Uterus (tissue), 4 donors: ENCODE results near the gene MDFIC. TPM values are rescaled to one million over a fixed set of nuclear protein-coding genes. Genes with fewer than 3 reads are reported as not detected.

Experiments
- DNase-seq, 2 donors: peaks; one replicate each; pipeline ENCODE4 v3.0.0-alpha.2; 2019 to 2020
- H3K27ac ChIP-seq, 2 donors: fragments of 200-600 bp; sonication (generic); 1 replicate in 1 of 2; 2 replicates in 1 of 2; pipeline ENCODE4 v1.5.1; 2016 to 2018
- H3K27me3 ChIP-seq, 2 donors: fragments of 200-600 bp; sonication (generic); one replicate each; pipeline ENCODE4 v1.5.1; 2018 to 2019; ENCODE audit warnings: control low read depth in 1 of 2
- H3K36me3 ChIP-seq, 2 donors: fragments of 200-600 bp; sonication (generic); one replicate each; pipeline ENCODE4 v1.5.1; 2019; ENCODE audit warnings: control low read depth in 1 of 2
- H3K4me1 ChIP-seq, 2 donors: fragments of 200-600 bp; sonication (generic); one replicate each; pipeline ENCODE4 v1.5.1; 2018 to 2019; ENCODE audit warnings: control low read depth in 1 of 2
- H3K4me3 ChIP-seq, 2 donors: fragments of 200-600 bp; sonication (generic); 1 replicate in 1 of 2; 2 replicates in 1 of 2; pipeline ENCODE4 v1.5.1; 2018 to 2019; ENCODE audit warnings: mild to moderate bottlenecking in 1 of 2
- H3K9me3 ChIP-seq, 2 donors: fragments of 200-600 bp; sonication (generic); one replicate each; pipeline ENCODE4 v1.5.1; 2019; ENCODE audit warnings: control low read depth in 1 of 2
- CTCF ChIP-seq, 4 experiments: fragments of 200-600 bp in 2 of 4; fragments of 450-650 bp in 2 of 4; sonication (generic) in 2 of 4; IDR thresholded peaks; one replicate each; pipeline ENCODE4 v1.5.1; 2016 to 2019; ENCODE audit warnings: antibody characterized with exemption in 4 of 4, mild to moderate bottlenecking in 2 of 4, moderate library complexity in 1 of 4
- POLR2A ChIP-seq, 2 donors: fragments of 450-650 bp; IDR thresholded peaks; one replicate each; pipeline ENCODE4 v1.6.1; 2016; ENCODE audit warnings: antibody characterized with exemption in 2 of 2, mild to moderate bottlenecking in 1 of 2, moderate library complexity in 1 of 2
- intact Hi-C: fragments of 100-400 bp; cut with DNase I; formaldehyde crosslinking; loops from one replicate; pipeline ENCODE4 v1.15.1; 2023; ENCODE audit warnings: low total_unique reads
- total RNA-seq, 4 donors: library from RNA; depleted of rRNA in 3 of 4; stranded (reverse); fragments of >200 nt in 3 of 4; gene quantifications; one replicate each; pipeline versions ENCODE4 v1.1.0 to v1.2.4, GENCODE V29; 2014 to 2023
- donor health status: DM: yes; HTN: yes; CAD: no.

MDFIC gene
- total RNA-seq, 4 donors from 2014 or later = 35.8 to 79.2 (median 66.1) TPM

- TF ChIP-seq POLR2A (IDR thresholded peaks at IDR 0.05) (no peak), CTCF (IDR thresholded peaks at IDR 0.05) (no peak)
- no peak for DNase-seq
- H3K36me3 ChIP-seq = no peaks in the 10 kb centered on the region
- H3K4me3 ChIP-seq = no peak overlapping the region
- intact Hi-C loops = no loop called here
- H3K4me1 ChIP-seq = no peaks in the 10 kb centered on the region
- H3K27ac ChIP-seq = no peak overlapping the region
- no peaks in the 10 kb centered on the region for H3K9me3 ChIP-seq
- H3K27me3 ChIP-seq = no peaks in the 10 kb centered on the region
Observed at GRCh38 chr7:114903131-114903530, 18.8 kb upstream of the MDFIC start.

GRCh38 chr7:114910787-114911186 is 11.1 kb upstream of the MDFIC start:
- no peak for TF ChIP-seq CTCF (IDR thresholded peaks at IDR 0.05)
- TF ChIP-seq POLR2A (IDR thresholded peaks at IDR 0.05) = no peak
- H3K36me3 ChIP-seq = no peaks in the 10 kb centered on the region
- no peaks in the 10 kb centered on the region for H3K4me1 ChIP-seq
- no peak overlapping the region for H3K4me3 ChIP-seq
- no peaks in the 10 kb centered on the region for H3K9me3 ChIP-seq
- no peak for DNase-seq
- H3K27me3 ChIP-seq = no peaks in the 10 kb centered on the region
- H3K27ac ChIP-seq = no peak overlapping the region
- intact Hi-C loops = no loop called here

- Histone ChIP-seq H3K4me3 (no peak overlapping the region), H3K27me3 (no peaks in the 10 kb centered on the region), H3K9me3 (no peaks in the 10 kb centered on the region), H3K27ac (no peak overlapping the region), H3K36me3 (no peaks in the 10 kb centered on the region), H3K4me1 (no peaks in the 10 kb centered on the region)
- TF ChIP-seq CTCF (IDR thresholded peaks at IDR 0.05) = no peak
- TF ChIP-seq POLR2A (IDR thresholded peaks at IDR 0.05) = no peak
- intact Hi-C loops = no loop called here
- DNase-seq = no peak
Observed at GRCh38 chr7:114911411-114911810, 10.5 kb upstream of the MDFIC start.

- no peak for TF ChIP-seq CTCF (IDR thresholded peaks at IDR 0.05)
- no peak for TF ChIP-seq POLR2A (IDR thresholded peaks at IDR 0.05)
- H3K27me3 ChIP-seq = no peaks in the 10 kb centered on the region
- H3K9me3 ChIP-seq = no peaks in the 10 kb centered on the region
- no peaks in the 10 kb centered on the region for H3K36me3 ChIP-seq
- no peak overlapping the region for H3K4me3 ChIP-seq
- no peak overlapping the region for H3K27ac ChIP-seq
- DNase-seq = no peak
- intact Hi-C loops = no loop called here
- no peaks in the 10 kb centered on the region for H3K4me1 ChIP-seq
Observed at GRCh38 chr7:114916261-114916892, 5.5 kb upstream of the MDFIC start.

GRCh38 chr7:114917211-114917839 is 4.6 kb upstream of the MDFIC start:
- Histone ChIP-seq H3K9me3 (no peaks in the 10 kb centered on the region), H3K4me1 (no peaks in the 10 kb centered on the region), H3K27ac (no peak overlapping the region), H3K36me3 (no peaks in the 10 kb centered on the region), H3K4me3 (no peak overlapping the region), H3K27me3 (no peaks in the 10 kb centered on the region)
- TF ChIP-seq CTCF (IDR thresholded peaks at IDR 0.05) (no peak), POLR2A (IDR thresholded peaks at IDR 0.05) (no peak)
- no peak for DNase-seq
- intact Hi-C loops = no loop called here
